GM23338 (cell line): Measurements from ENCODE around the gene EYA4. TPM values are rescaled to one million over a fixed set of nuclear protein-coding genes. Genes with fewer than 3 reads are reported as not detected.
A peak's percentile ranks its signal among the peaks of the same experiment; 100 is the strongest.

ENCODE experiments used
- ATAC-seq: fragments of 200-7000 bp; cut with Tn5 transposase; 3 replicates; pipeline ENCODE4 v1.9.1; 2020
- DNase-seq: peaks from one replicate; pipeline ENCODE4 v3.0.0-alpha.2; 2015; ENCODE audit warnings: low spot score
- H2AFZ ChIP-seq: fragments of 200-600 bp; sonication (generic); 2 replicates; pipeline ENCODE4 v1.8.0; 2016; ENCODE audit warnings: antibody characterized with exemption, mild to moderate bottlenecking, moderate library complexity
- H3F3A ChIP-seq: fragments of 200-600 bp; sonication (generic); replicated peaks from 2 replicates; pipeline ENCODE4 v1.8.0; 2017; ENCODE audit warnings: antibody characterized with exemption, mixed run types, low read depth
- H3K27ac ChIP-seq: fragments of 200-600 bp; sonication (generic); 2 replicates; pipeline ENCODE4 v1.6.1; 2016; ENCODE audit warnings: low read depth
- H3K27me3 ChIP-seq: fragments of 200-600 bp; sonication (generic); 2 replicates; pipeline ENCODE4 v1.8.0; 2016; ENCODE audit warnings: mild to moderate bottlenecking, mixed run types, moderate library complexity; ENCODE audit not compliant: insufficient read depth
- H3K36me3 ChIP-seq: fragments of 200-600 bp; sonication (generic); 2 replicates; pipeline ENCODE4 v1.8.0; 2016; ENCODE audit warnings: mild to moderate bottlenecking; ENCODE audit not compliant: insufficient read depth
- H3K4me1 ChIP-seq: fragments of 200-600 bp; sonication (generic); 2 replicates; pipeline ENCODE4 v1.8.0; 2016; ENCODE audit warnings: mild to moderate bottlenecking, moderate library complexity; ENCODE audit not compliant: insufficient read depth
- H3K4me2 ChIP-seq: fragments of 200-600 bp; sonication (generic); 2 replicates; pipeline ENCODE4 v1.7.1; 2017; ENCODE audit warnings: mixed run types
- H3K4me3 ChIP-seq: fragments of 200-600 bp; sonication (generic); 2 replicates; pipeline ENCODE4 v1.6.1; 2016; ENCODE audit warnings: mixed run types
- H3K79me2 ChIP-seq: fragments of 200-600 bp; sonication (generic); replicated peaks from 2 replicates; pipeline ENCODE4 v1.8.0; 2017; ENCODE audit warnings: mild to moderate bottlenecking; ENCODE audit not compliant: insufficient read depth
- H3K9me2 ChIP-seq: fragments of 200-600 bp; sonication (generic); 2 replicates; pipeline ENCODE4 v1.8.0; 2017; ENCODE audit not compliant: insufficient read depth
- H4K20me1 ChIP-seq: fragments of 200-600 bp; sonication (generic); replicated peaks from 2 replicates; pipeline ENCODE4 v1.8.0; 2017; ENCODE audit warnings: mild to moderate bottlenecking; ENCODE audit not compliant: insufficient read depth
- H3K27ac Mint-ChIP-seq: 2 replicates; pipeline ENCODE4 v1.8.0; 2020; ENCODE audit warnings: inconsistent platforms, mild to moderate bottlenecking, moderate library complexity, mixed read lengths
- H3K27me3 Mint-ChIP-seq: 3 replicates; pipeline ENCODE4 v1.8.0; 2022; ENCODE audit warnings: low read depth, mild to moderate bottlenecking, moderate library complexity, mixed read lengths, inconsistent platforms; ENCODE audit not compliant: insufficient read depth, poor library complexity
- H3K36me3 Mint-ChIP-seq: 3 replicates; pipeline ENCODE4 v1.8.0; 2021; ENCODE audit warnings: low read depth, mild to moderate bottlenecking, inconsistent platforms, moderate library complexity, mixed read lengths
- H3K4me1 Mint-ChIP-seq: 3 replicates; pipeline ENCODE4 v1.8.0; 2020; ENCODE audit warnings: mild to moderate bottlenecking, inconsistent platforms, mixed read lengths
- H3K4me3 Mint-ChIP-seq: 3 replicates; pipeline ENCODE4 v1.8.0; 2021; ENCODE audit warnings: moderate library complexity, mild to moderate bottlenecking, inconsistent platforms, mixed read lengths
- H3K9me3 Mint-ChIP-seq: 3 replicates; pipeline ENCODE4 v1.8.0; 2020; ENCODE audit warnings: moderate library complexity, mild to moderate bottlenecking, inconsistent platforms, mixed read lengths
- CREB1 ChIP-seq: fragments of 250-450 bp; sonication (Bioruptor Pico); IDR thresholded peaks from 2 replicates; pipeline ENCODE4 v1.5.0; 2020; ENCODE audit warnings: low read depth, mild to moderate bottlenecking, moderate library complexity
- EZH2 ChIP-seq: fragments of 200-600 bp; sonication (generic); IDR thresholded peaks from one replicate; pipeline ENCODE4 v1.8.0; 2017; ENCODE audit warnings: antibody characterized with exemption, mild to moderate bottlenecking, low read depth; ENCODE audit not compliant: unreplicated experiment
- EZH2phosphoT487 ChIP-seq: fragments of 200-600 bp; sonication (generic); IDR thresholded peaks from one replicate; pipeline ENCODE4 v1.8.1; 2018; ENCODE audit warnings: antibody characterized with exemption; ENCODE audit not compliant: unreplicated experiment
- JUNB ChIP-seq: IDR thresholded peaks from one replicate; pipeline ENCODE4 v1.6.1; 2016; ENCODE audit warnings: antibody characterized with exemption; ENCODE audit not compliant: unreplicated experiment
- STAT1 ChIP-seq: IDR thresholded peaks from one replicate; pipeline ENCODE4 v1.6.1; 2016; ENCODE audit warnings: antibody characterized with exemption; ENCODE audit not compliant: unreplicated experiment
- ZNF114 ChIP-seq: fragments of 250-450 bp; sonication (Bioruptor Pico); IDR thresholded peaks from 2 replicates; pipeline ENCODE4 v1.5.0; 2020; ENCODE audit warnings: mild to moderate bottlenecking, moderate library complexity
- ZNF331 ChIP-seq: fragments of 250-450 bp; sonication (Bioruptor Pico); IDR thresholded peaks from 2 replicates; pipeline ENCODE4 v1.5.0; 2020; ENCODE audit warnings: low read depth, mild to moderate bottlenecking, moderate library complexity
- polyA plus RNA-seq: library from polyadenylated mRNA; unstranded; fragments of >200 nt; fragmentation: Nextera tagmentation; extraction: Ambion mirVana; gene quantifications from 2 replicates; pipeline ENCODE4 v1.2.1, GENCODE V29; 2016
- total RNA-seq: library from RNA; depleted of rRNA; stranded (reverse); fragments of >200 nt; shearing (Covaris generic); gene quantifications from 2 replicates; pipeline ENCODE4 v1.2.3, GENCODE V29; 2014
- TF ChIP-seq, protein P1 (sequence below): IDR thresholded peaks from 2 replicates; pipeline ENCODE4 v1.6.1; 2016; ENCODE audit warnings: antibody characterized with exemption
- TF ChIP-seq, protein P2 (sequence below): IDR thresholded peaks from one replicate; pipeline ENCODE4 v1.6.1; 2018; ENCODE audit warnings: antibody characterized with exemption; ENCODE audit not compliant: unreplicated experiment
- TF ChIP-seq, protein P3 (sequence below), 2 experiments: fragments of 200-600 bp in 1 of 2; sonication (generic) in 1 of 2; conservative IDR thresholded peaks; 2 replicates each; pipeline versions ENCODE4 v1.5.1 to v1.6.1; 2016 to 2017; ENCODE audit warnings: antibody characterized with exemption in 2 of 2, low read depth in 2 of 2, mild to moderate bottlenecking in 2 of 2, moderate library complexity in 1 of 2
- TF ChIP-seq, protein P4 (sequence below): fragments of 250-450 bp; sonication (Bioruptor Pico); IDR thresholded peaks from 2 replicates; pipeline ENCODE4 v1.5.0; 2020; ENCODE audit warnings: mild to moderate bottlenecking, moderate library complexity

EYA4 gene
- total and polyA plus RNA-seq, 2 experiments from 2014 or later, result 0.05 to 0.21 TPM

DNA sequence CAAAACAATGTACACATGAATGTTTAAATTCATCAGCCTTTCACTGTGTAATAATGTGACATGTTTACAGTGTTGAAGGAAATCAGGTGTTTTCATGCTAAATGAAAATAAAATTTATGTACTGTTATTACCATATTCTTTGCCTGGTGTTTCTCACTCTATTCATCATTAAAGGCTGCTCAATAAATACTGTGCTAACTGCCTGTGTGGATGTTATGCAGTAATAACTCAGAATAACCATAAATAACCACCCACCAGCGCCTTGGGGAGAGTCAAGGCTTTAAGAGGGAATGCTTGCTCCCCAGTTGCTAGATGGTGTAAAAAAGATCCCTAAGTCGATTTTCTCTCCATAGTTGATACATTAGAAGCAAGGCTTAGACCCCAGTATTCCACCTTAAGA, 299.9 kb downstream of the EYA4 start:
- ATAC-seq (no peak), DNase-seq (no peak)
- no peaks in the 10 kb centered on the region for H3K36me3 Mint-ChIP-seq

More for the DNA sequence above, 299.9 kb downstream of the EYA4 start:
- no peaks in the 10 kb centered on the region for H3F3A ChIP-seq
- H3K4me3 ChIP-seq, result no peak overlapping the region
- Mint-ChIP-seq H3K27ac (no peak overlapping the region), H3K9me3 (no peaks in the 10 kb centered on the region), H3K4me1 (peaks cover 4% of the 10 kb centered on the region; the same call in 2 of the 3 replicates), H3K27me3 (no peaks in the 10 kb centered on the region), H3K4me3 (no peak overlapping the region)
- H3K9me2 ChIP-seq, result 0 out of 2 replicates have a peak, but pooled peaks cover 3% of the 10 kb centered on the region
- H2AFZ ChIP-seq, result 0 out of 2 replicates have a peak overlapping the region, but pooled peaks have one; percentile 72
- H3K4me1 ChIP-seq, result no peaks in the 10 kb centered on the region
- H3K36me3 ChIP-seq, result no peaks in the 10 kb centered on the region
- no peak overlapping the region for H3K27ac ChIP-seq
- H3K79me2 ChIP-seq, result no peaks in the 10 kb centered on the region
- no peaks in the 10 kb centered on the region for H4K20me1 ChIP-seq
- TF ChIP-seq STAT1 (no peak), ZNF331 (CRISPR knock-in tag) (no peak), ZNF114 (no peak), CREB1 (no peak), EZH2phosphoT487 (no peak), EZH2 (no peak), JUNB (no peak)
- TF ChIP-seq, protein P1, sequence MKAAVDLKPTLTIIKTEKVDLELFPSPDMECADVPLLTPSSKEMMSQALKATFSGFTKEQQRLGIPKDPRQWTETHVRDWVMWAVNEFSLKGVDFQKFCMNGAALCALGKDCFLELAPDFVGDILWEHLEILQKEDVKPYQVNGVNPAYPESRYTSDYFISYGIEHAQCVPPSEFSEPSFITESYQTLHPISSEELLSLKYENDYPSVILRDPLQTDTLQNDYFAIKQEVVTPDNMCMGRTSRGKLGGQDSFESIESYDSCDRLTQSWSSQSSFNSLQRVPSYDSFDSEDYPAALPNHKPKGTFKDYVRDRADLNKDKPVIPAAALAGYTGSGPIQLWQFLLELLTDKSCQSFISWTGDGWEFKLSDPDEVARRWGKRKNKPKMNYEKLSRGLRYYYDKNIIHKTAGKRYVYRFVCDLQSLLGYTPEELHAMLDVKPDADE, result no peak
- TF ChIP-seq, protein P2, sequence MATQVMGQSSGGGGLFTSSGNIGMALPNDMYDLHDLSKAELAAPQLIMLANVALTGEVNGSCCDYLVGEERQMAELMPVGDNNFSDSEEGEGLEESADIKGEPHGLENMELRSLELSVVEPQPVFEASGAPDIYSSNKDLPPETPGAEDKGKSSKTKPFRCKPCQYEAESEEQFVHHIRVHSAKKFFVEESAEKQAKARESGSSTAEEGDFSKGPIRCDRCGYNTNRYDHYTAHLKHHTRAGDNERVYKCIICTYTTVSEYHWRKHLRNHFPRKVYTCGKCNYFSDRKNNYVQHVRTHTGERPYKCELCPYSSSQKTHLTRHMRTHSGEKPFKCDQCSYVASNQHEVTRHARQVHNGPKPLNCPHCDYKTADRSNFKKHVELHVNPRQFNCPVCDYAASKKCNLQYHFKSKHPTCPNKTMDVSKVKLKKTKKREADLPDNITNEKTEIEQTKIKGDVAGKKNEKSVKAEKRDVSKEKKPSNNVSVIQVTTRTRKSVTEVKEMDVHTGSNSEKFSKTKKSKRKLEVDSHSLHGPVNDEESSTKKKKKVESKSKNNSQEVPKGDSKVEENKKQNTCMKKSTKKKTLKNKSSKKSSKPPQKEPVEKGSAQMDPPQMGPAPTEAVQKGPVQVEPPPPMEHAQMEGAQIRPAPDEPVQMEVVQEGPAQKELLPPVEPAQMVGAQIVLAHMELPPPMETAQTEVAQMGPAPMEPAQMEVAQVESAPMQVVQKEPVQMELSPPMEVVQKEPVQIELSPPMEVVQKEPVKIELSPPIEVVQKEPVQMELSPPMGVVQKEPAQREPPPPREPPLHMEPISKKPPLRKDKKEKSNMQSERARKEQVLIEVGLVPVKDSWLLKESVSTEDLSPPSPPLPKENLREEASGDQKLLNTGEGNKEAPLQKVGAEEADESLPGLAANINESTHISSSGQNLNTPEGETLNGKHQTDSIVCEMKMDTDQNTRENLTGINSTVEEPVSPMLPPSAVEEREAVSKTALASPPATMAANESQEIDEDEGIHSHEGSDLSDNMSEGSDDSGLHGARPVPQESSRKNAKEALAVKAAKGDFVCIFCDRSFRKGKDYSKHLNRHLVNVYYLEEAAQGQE, result no peak
- TF ChIP-seq, protein P3, sequence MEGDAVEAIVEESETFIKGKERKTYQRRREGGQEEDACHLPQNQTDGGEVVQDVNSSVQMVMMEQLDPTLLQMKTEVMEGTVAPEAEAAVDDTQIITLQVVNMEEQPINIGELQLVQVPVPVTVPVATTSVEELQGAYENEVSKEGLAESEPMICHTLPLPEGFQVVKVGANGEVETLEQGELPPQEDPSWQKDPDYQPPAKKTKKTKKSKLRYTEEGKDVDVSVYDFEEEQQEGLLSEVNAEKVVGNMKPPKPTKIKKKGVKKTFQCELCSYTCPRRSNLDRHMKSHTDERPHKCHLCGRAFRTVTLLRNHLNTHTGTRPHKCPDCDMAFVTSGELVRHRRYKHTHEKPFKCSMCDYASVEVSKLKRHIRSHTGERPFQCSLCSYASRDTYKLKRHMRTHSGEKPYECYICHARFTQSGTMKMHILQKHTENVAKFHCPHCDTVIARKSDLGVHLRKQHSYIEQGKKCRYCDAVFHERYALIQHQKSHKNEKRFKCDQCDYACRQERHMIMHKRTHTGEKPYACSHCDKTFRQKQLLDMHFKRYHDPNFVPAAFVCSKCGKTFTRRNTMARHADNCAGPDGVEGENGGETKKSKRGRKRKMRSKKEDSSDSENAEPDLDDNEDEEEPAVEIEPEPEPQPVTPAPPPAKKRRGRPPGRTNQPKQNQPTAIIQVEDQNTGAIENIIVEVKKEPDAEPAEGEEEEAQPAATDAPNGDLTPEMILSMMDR (conservative IDR thresholded peaks at IDR 0.05; ENCODE audit: low read depth in 2 of 2), result no peak
- TF ChIP-seq, protein P4, sequence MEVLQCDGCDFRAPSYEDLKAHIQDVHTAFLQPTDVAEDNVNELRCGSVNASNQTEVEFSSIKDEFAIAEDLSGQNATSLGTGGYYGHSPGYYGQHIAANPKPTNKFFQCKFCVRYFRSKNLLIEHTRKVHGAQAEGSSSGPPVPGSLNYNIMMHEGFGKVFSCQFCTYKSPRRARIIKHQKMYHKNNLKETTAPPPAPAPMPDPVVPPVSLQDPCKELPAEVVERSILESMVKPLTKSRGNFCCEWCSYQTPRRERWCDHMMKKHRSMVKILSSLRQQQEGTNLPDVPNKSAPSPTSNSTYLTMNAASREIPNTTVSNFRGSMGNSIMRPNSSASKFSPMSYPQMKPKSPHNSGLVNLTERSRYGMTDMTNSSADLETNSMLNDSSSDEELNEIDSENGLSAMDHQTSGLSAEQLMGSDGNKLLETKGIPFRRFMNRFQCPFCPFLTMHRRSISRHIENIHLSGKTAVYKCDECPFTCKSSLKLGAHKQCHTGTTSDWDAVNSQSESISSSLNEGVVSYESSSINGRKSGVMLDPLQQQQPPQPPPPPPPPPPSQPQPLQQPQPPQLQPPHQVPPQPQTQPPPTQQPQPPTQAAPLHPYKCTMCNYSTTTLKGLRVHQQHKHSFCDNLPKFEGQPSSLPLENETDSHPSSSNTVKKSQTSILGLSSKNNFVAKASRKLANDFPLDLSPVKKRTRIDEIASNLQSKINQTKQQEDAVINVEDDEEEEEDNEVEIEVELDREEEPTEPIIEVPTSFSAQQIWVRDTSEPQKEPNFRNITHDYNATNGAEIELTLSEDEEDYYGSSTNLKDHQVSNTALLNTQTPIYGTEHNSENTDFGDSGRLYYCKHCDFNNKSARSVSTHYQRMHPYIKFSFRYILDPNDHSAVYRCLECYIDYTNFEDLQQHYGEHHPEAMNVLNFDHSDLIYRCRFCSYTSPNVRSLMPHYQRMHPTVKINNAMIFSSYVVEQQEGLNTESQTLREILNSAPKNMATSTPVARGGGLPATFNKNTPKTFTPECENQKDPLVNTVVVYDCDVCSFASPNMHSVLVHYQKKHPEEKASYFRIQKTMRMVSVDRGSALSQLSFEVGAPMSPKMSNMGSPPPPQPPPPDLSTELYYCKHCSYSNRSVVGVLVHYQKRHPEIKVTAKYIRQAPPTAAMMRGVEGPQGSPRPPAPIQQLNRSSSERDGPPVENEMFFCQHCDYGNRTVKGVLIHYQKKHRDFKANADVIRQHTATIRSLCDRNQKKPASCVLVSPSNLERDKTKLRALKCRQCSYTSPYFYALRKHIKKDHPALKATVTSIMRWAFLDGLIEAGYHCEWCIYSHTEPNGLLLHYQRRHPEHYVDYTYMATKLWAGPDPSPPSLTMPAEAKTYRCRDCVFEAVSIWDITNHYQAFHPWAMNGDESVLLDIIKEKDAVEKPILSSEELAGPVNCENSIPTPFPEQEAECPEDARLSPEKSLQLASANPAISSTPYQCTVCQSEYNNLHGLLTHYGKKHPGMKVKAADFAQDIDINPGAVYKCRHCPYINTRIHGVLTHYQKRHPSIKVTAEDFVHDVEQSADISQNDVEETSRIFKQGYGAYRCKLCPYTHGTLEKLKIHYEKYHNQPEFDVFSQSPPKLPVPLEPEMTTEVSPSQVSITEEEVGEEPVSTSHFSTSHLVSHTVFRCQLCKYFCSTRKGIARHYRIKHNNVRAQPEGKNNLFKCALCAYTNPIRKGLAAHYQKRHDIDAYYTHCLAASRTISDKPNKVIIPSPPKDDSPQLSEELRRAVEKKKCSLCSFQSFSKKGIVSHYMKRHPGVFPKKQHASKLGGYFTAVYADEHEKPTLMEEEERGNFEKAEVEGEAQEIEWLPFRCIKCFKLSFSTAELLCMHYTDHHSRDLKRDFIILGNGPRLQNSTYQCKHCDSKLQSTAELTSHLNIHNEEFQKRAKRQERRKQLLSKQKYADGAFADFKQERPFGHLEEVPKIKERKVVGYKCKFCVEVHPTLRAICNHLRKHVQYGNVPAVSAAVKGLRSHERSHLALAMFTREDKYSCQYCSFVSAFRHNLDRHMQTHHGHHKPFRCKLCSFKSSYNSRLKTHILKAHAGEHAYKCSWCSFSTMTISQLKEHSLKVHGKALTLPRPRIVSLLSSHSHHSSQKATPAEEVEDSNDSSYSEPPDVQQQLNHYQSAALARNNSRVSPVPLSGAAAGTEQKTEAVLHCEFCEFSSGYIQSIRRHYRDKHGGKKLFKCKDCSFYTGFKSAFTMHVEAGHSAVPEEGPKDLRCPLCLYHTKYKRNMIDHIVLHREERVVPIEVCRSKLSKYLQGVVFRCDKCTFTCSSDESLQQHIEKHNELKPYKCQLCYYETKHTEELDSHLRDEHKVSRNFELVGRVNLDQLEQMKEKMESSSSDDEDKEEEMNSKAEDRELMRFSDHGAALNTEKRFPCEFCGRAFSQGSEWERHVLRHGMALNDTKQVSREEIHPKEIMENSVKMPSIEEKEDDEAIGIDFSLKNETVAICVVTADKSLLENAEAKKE, result no peak
- H3K27me3 ChIP-seq, result no peaks in the 10 kb centered on the region
- no peak overlapping the region for H3K4me2 ChIP-seq
